Mesodermal cell (in vitro differentiated cells): Measurements from ENCODE around the gene SLC7A11.

Experiments
- H3K27ac ChIP-seq: 2 replicates; pipeline ENCODE4 v1.7.0; 2013; ENCODE audit warnings: mild to moderate bottlenecking, low read depth, low read length, moderate library complexity; ENCODE audit not compliant: severe bottlenecking
- H3K36me3 ChIP-seq: 2 replicates; pipeline ENCODE4 v1.7.1; 2013; ENCODE audit warnings: mild to moderate bottlenecking, low read length, moderate library complexity; ENCODE audit not compliant: control insufficient read depth, insufficient read depth
- H3K4me1 ChIP-seq: one replicate; pipeline ENCODE4 v1.7.1; 2013; ENCODE audit warnings: mild to moderate bottlenecking, low read length; ENCODE audit not compliant: insufficient read depth, control insufficient read depth, poor library complexity, severe bottlenecking
- H3K4me3 ChIP-seq: 2 replicates; pipeline ENCODE4 v1.7.0; 2013; ENCODE audit warnings: low read length, control low read depth, mild to moderate bottlenecking; ENCODE audit not compliant: insufficient read depth, poor library complexity, severe bottlenecking; ENCODE audit errors: extremely low read depth
- H3K9me3 ChIP-seq: 2 replicates; pipeline ENCODE4 v1.7.1; 2013; ENCODE audit warnings: mild to moderate bottlenecking, low read length, moderate library complexity; ENCODE audit not compliant: control insufficient read depth
- WGBS, 2 experiments: methylation state at CpG; one replicate each; pipeline ENCODE4 v1.1.5; 2013; ENCODE audit warnings: missing lambda C conversion rate in 2 of 2; ENCODE audit not compliant: insufficient coverage in 2 of 2; 5-methylcytosine and 5-hydroxymethylcytosine counted together

The SLC7A11 gene

GRCh38 chr4:138262469-138262868 lies 20.3 kb upstream of the SLC7A11 start:
- H3K27ac ChIP-seq = no peak overlapping the region
- 65% methylated on average over 2 of the region's 3 CpGs for WGBS, 2 experiments
- no peaks in the 10 kb centered on the region for H3K9me3 ChIP-seq
- H3K4me1 ChIP-seq = peaks cover 7% of the 10 kb centered on the region
- H3K4me3 ChIP-seq = no peak overlapping the region
- no peaks in the 10 kb centered on the region for H3K36me3 ChIP-seq

- Histone ChIP-seq H3K9me3 (no peaks in the 10 kb centered on the region), H3K27ac (no peak overlapping the region), H3K4me1 (peaks cover 7% of the 10 kb centered on the region), H3K4me3 (no peak overlapping the region), H3K36me3 (no peaks in the 10 kb centered on the region)
- WGBS, 2 experiments = 80% methylated on average over 1 of the region's 4 CpGs; no CpG with 5 or more reads in 1 of the 2 experiments
Measured at GRCh38 chr4:138262030-138262429, 19.9 kb upstream of the SLC7A11 start.

- H3K4me3 ChIP-seq = no peak overlapping the region
- no peak overlapping the region for H3K27ac ChIP-seq
- no peaks in the 10 kb centered on the region for H3K36me3 ChIP-seq
- peaks cover 7% of the 10 kb centered on the region for H3K4me1 ChIP-seq
- no peaks in the 10 kb centered on the region for H3K9me3 ChIP-seq
- WGBS, 2 experiments = 80 to 83% methylated on average over 1 of the region's 2 CpGs
Measured at GRCh38 chr4:138259824-138260223, 17.7 kb upstream of the SLC7A11 start.

GRCh38 chr4:138259271-138259670 lies 17.1 kb upstream of the SLC7A11 start:
- H3K36me3 ChIP-seq = no peaks in the 10 kb centered on the region
- no peaks in the 10 kb centered on the region for H3K9me3 ChIP-seq
- H3K27ac ChIP-seq = no peak overlapping the region
- no peak overlapping the region for H3K4me3 ChIP-seq
- peaks cover 7% of the 10 kb centered on the region for H3K4me1 ChIP-seq
- no CpG with 5 or more reads among the region's 4 CpGs for WGBS, 2 experiments

- peaks cover 4% of the 10 kb centered on the region for H3K4me1 ChIP-seq
- no peak overlapping the region for H3K27ac ChIP-seq
- no peak overlapping the region for H3K4me3 ChIP-seq
- H3K9me3 ChIP-seq = no peaks in the 10 kb centered on the region
- WGBS, 2 experiments = 93 to 100% methylated on average over 2 to 4 of the region's 5 CpGs
- no peaks in the 10 kb centered on the region for H3K36me3 ChIP-seq
Measured at GRCh38 chr4:138256608-138257007, 14.5 kb upstream of the SLC7A11 start.

- 92 to 97% methylated on average over 8 of the region's 9 CpGs for WGBS, 2 experiments
- Histone ChIP-seq H3K4me3 (no peak overlapping the region), H3K36me3 (no peaks in the 10 kb centered on the region), H3K9me3 (no peaks in the 10 kb centered on the region), H3K4me1 (peaks cover 4% of the 10 kb centered on the region), H3K27ac (no peak overlapping the region)
Measured at GRCh38 chr4:138255917-138256597, 13.9 kb upstream of the SLC7A11 start.

- Histone ChIP-seq H3K36me3 (no peaks in the 10 kb centered on the region), H3K4me1 (peaks cover 7% of the 10 kb centered on the region), H3K4me3 (no peak overlapping the region), H3K27ac (no peak overlapping the region), H3K9me3 (no peaks in the 10 kb centered on the region)
- no CpG with 5 or more reads among the region's 2 CpGs for WGBS, 2 experiments
Measured at GRCh38 chr4:138252551-138252950, 10.4 kb upstream of the SLC7A11 start.

GRCh38 chr4:138251938-138252337 lies 9.8 kb upstream of the SLC7A11 start:
- Histone ChIP-seq H3K27ac (no peak overlapping the region), H3K36me3 (no peaks in the 10 kb centered on the region), H3K4me1 (peaks cover 7% of the 10 kb centered on the region), H3K9me3 (no peaks in the 10 kb centered on the region), H3K4me3 (no peak overlapping the region)
- WGBS, 2 experiments = 87 to 100% methylated on average over 1 to 5 of the region's 5 CpGs

- Histone ChIP-seq H3K27ac (no peak overlapping the region), H3K9me3 (no peaks in the 10 kb centered on the region), H3K4me3 (no peak overlapping the region), H3K4me1 (peaks cover 7% of the 10 kb centered on the region), H3K36me3 (no peaks in the 10 kb centered on the region)
- WGBS, 2 experiments = 80 to 100% methylated on average over 1 of the region's 2 CpGs
Measured at GRCh38 chr4:138249132-138249531, 7.0 kb upstream of the SLC7A11 start.

- H3K27ac ChIP-seq = no peak overlapping the region
- no peaks in the 10 kb centered on the region for H3K36me3 ChIP-seq
- H3K4me1 ChIP-seq = peaks cover 10% of the 10 kb centered on the region
- no CpG with 5 or more reads among the region's 2 CpGs for WGBS, 2 experiments
- H3K4me3 ChIP-seq = no peak overlapping the region
- no peaks in the 10 kb centered on the region for H3K9me3 ChIP-seq
Measured at GRCh38 chr4:138248058-138248457, 5.9 kb upstream of the SLC7A11 start.

- Histone ChIP-seq H3K27ac (no peak overlapping the region), H3K9me3 (no peaks in the 10 kb centered on the region), H3K36me3 (no peaks in the 10 kb centered on the region), H3K4me1 (peaks cover 10% of the 10 kb centered on the region), H3K4me3 (no peak overlapping the region)
- 100% methylated on average over 1 of the region's 3 CpGs; no CpG with 5 or more reads in 1 of the 2 experiments for WGBS, 2 experiments
Measured at GRCh38 chr4:138247643-138248042, 5.5 kb upstream of the SLC7A11 start.
